Measurements from ENCODE around the gene MSL2. TPM values are rescaled to one million over a fixed set of nuclear protein-coding genes. Genes with fewer than 3 reads are reported as not detected.
"Not testable (repeated sequence)": the region's sequence is repeated elsewhere in the genome, so short reads cannot be mapped to it uniquely, and the experiment has no call there.

Gene MSL2
- total and polyA plus RNA-seq, 2 of the 8 experiments (the other 6 are each of a cell fraction or from before 2014, with no cell fraction given): 9.1 to 41.8 TPM

- no peak for TF ChIP-seq ATF3 (IDR thresholded peaks at IDR 0.05; ENCODE audit: insufficient read depth, low read depth, low read length)
Observed at GRCh38 chr3:136166507-136166906, 29.6 kb downstream of the MSL2 start (continued).

- H3K4ac ChIP-seq (replicated peaks; ENCODE audit: insufficient read length, low read depth, low read length); H3K27ac ChIP-seq (ENCODE audit: low read depth, low read length); H2BK120ac ChIP-seq (replicated peaks; ENCODE audit: low read depth, low read length); H2AK5ac ChIP-seq (ENCODE audit: low read depth, low read length); H2AFZ ChIP-seq (ENCODE audit: low read length); H2BK20ac ChIP-seq (ENCODE audit: low read length); H3K79me1 ChIP-seq (ENCODE audit: low read depth, low read length); H3K18ac ChIP-seq (ENCODE audit: extremely low read depth, low read length); H4K20me1 ChIP-seq (replicated peaks in 1 of 2; ENCODE audit: control insufficient read depth in 1 of 2, insufficient read depth in 2 of 2, low read length in 2 of 2); H3K9me3 ChIP-seq (ENCODE audit: insufficient read depth in 2 of 2, low read depth in 1 of 2, low read length in 1 of 2); H2BK12ac ChIP-seq (ENCODE audit: low read depth, low read length); H4K91ac ChIP-seq (replicated peaks; ENCODE audit: insufficient read length, low read length); H2BK15ac ChIP-seq (ENCODE audit: low read length); FAIRE-seq; H4K5ac ChIP-seq (ENCODE audit: insufficient read length, low read depth, low read length); H3K4me1 ChIP-seq (replicated peaks in 1 of 4; ENCODE audit: control insufficient read depth in 3 of 4, insufficient read depth in 4 of 4, low read length in 3 of 4); DNase-seq (ENCODE audit: low read depth in 1 of 2, low spot score in 2 of 2); H3K23ac ChIP-seq (ENCODE audit: insufficient read length); H3K4me3 ChIP-seq (ENCODE audit: extremely low read depth in 1 of 4, insufficient read depth in 2 of 4, low read depth in 3 of 4, low read length in 4 of 4); H4K8ac ChIP-seq (ENCODE audit: extremely low read depth, insufficient read depth, low read length); H3K36me3 ChIP-seq (ENCODE audit: control insufficient read depth in 2 of 4, insufficient read depth in 4 of 4, low read length in 3 of 4); H3K14ac ChIP-seq (ENCODE audit: insufficient read length); CTCF ChIA-PET (ENCODE audit: partially characterized antibody); H3K23me2 ChIP-seq (ENCODE audit: low read depth, low read length); H3K56ac ChIP-seq (replicated peaks; ENCODE audit: insufficient read length, low read depth, low read length); H2BK5ac ChIP-seq (ENCODE audit: low read depth, low read length); H3K27me3 ChIP-seq (replicated peaks in 1 of 4; ENCODE audit: control insufficient read depth in 3 of 4, extremely low read depth in 1 of 4, insufficient read depth in 3 of 4, low read length in 3 of 4); H3K9ac ChIP-seq (replicated peaks in 1 of 4; ENCODE audit: extremely low read depth in 1 of 4, low read depth in 3 of 4, low read length in 3 of 4); H3K4me2 ChIP-seq (ENCODE audit: insufficient read depth in 1 of 2, low read depth in 2 of 2, low read length in 2 of 2): not testable (repeated sequence)
- POLR2A ChIA-PET (ENCODE audit: partially characterized antibody): interaction anchor here (1.2 to 1.8 kb wide), 2 partner anchors 30 to 32 kb away, joined by 3 to 6 read pairs; no protein-coding TSS in a partner anchor
- peaks cover 17 to 97% of the 10 kb centered on the region in 2 experiments for H3K79me2 ChIP-seq (ENCODE audit: control insufficient read depth in 1 of 2, insufficient read depth in 2 of 2, low read length in 2 of 2)
Observed at GRCh38 chr3:136163607-136164006, 32.5 kb downstream of the MSL2 start.
